Neural cell (in vitro differentiated cells): ENCODE results near the gene ANKEF1. TPM values are rescaled to one million over a fixed set of nuclear protein-coding genes. Genes with fewer than 3 reads are reported as not detected.

ENCODE experiments used
- H2AFZ ChIP-seq: fragments of 200-600, 300-800 bp; sonication (generic), shearing (Covaris generic); 2 replicates; pipeline ENCODE4 v1.6.0; 2014; ENCODE audit warnings: low read depth, mild to moderate bottlenecking, antibody characterized with exemption, low read length, moderate library complexity
- H3F3A ChIP-seq: fragments of 200-600 bp; shearing (Covaris generic); 2 replicates; pipeline ENCODE4 v1.6.1; 2016; ENCODE audit warnings: mild to moderate bottlenecking, moderate library complexity, mixed read lengths, antibody characterized with exemption, low read length; ENCODE audit not compliant: insufficient read depth, poor library complexity, severe bottlenecking
- H3K27ac ChIP-seq: fragments of 200-600, 300-800 bp; sonication (generic), shearing (Covaris generic); 2 replicates; pipeline ENCODE4 v1.5.1; 2014; ENCODE audit warnings: mild to moderate bottlenecking, low read length, moderate library complexity
- H3K27me3 ChIP-seq: fragments of 300-800, 200-600 bp; sonication (generic), shearing (Covaris generic); 2 replicates; pipeline ENCODE4 v1.6.0; 2014; ENCODE audit warnings: mild to moderate bottlenecking, low read depth, low read length, moderate library complexity; ENCODE audit not compliant: insufficient read depth
- H3K36me3 ChIP-seq: fragments of 300-800, 200-600 bp; sonication (generic), shearing (Covaris generic); 2 replicates; pipeline ENCODE4 v1.5.1; 2014; ENCODE audit warnings: mild to moderate bottlenecking, antibody characterized with exemption, low read length, moderate library complexity; ENCODE audit not compliant: insufficient read depth
- H3K4me2 ChIP-seq: fragments of 300-800, 200-600 bp; sonication (generic), shearing (Covaris generic); 2 replicates; pipeline ENCODE4 v1.6.0; 2014; ENCODE audit warnings: mild to moderate bottlenecking, low read length
- H3K4me3 ChIP-seq: fragments of 300-800, 200-600 bp; sonication (generic), shearing (Covaris generic); 2 replicates; pipeline ENCODE4 v1.5.1; 2014; ENCODE audit warnings: mild to moderate bottlenecking, low read length, moderate library complexity
- H3K79me2 ChIP-seq: fragments of 200-600 bp; shearing (Covaris generic); replicated peaks from 2 replicates; pipeline ENCODE4 v1.6.0; 2014; ENCODE audit warnings: mild to moderate bottlenecking, low read length, moderate library complexity; ENCODE audit not compliant: insufficient read depth
- H3K9ac ChIP-seq: fragments of 300-800, 200-600 bp; sonication (generic), shearing (Covaris generic); 2 replicates; pipeline ENCODE4 v1.6.1; 2016; ENCODE audit warnings: mild to moderate bottlenecking, low read length, mixed read lengths
- H3K9me2 ChIP-seq: fragments of 200-600 bp; shearing (Covaris generic); 2 replicates; pipeline ENCODE4 v1.6.1; 2016; ENCODE audit warnings: mild to moderate bottlenecking, low read length, mixed read lengths; ENCODE audit not compliant: insufficient read depth
- H3K9me3 ChIP-seq: fragments of 200-600, 300-800 bp; sonication (generic), shearing (Covaris generic); 2 replicates; pipeline ENCODE4 v1.6.1; 2016; ENCODE audit warnings: mild to moderate bottlenecking, mixed run types, low read length, moderate library complexity, mixed read lengths
- H4K20me1 ChIP-seq: fragments of 200-600 bp; shearing (Covaris generic); 2 replicates; pipeline ENCODE4 v1.6.1; 2016; ENCODE audit warnings: mild to moderate bottlenecking, mixed run types; ENCODE audit not compliant: insufficient read depth
- EP300 ChIP-seq: fragments of 450-650 bp; conservative IDR thresholded peaks from 2 replicates; pipeline ENCODE4 v1.6.1; 2014; ENCODE audit warnings: antibody characterized with exemption, mild to moderate bottlenecking, moderate library complexity; ENCODE audit not compliant: poor library complexity, severe bottlenecking
- EZH2 ChIP-seq: fragments of 200-600, 300-800 bp; shearing (Covaris generic), sonication (generic); IDR thresholded peaks from 2 replicates; pipeline ENCODE4 v1.6.1; 2014; ENCODE audit warnings: antibody characterized with exemption, low read length, borderline replicate concordance, mild to moderate bottlenecking; ENCODE audit not compliant: insufficient read depth, poor library complexity, severe bottlenecking
- MXI1 ChIP-seq: fragments of 450-650 bp; conservative IDR thresholded peaks from 2 replicates; pipeline ENCODE4 v1.6.1; 2014; ENCODE audit warnings: antibody characterized with exemption, mild to moderate bottlenecking; ENCODE audit not compliant: poor library complexity, severe bottlenecking
- POLR2AphosphoS5 ChIP-seq: IDR thresholded peaks from 2 replicates; pipeline ENCODE4 v1.6.1; 2012
- RAD21 ChIP-seq: fragments of 450-650 bp; conservative IDR thresholded peaks from 2 replicates; pipeline ENCODE4 v1.6.1; 2014; ENCODE audit warnings: antibody characterized with exemption, mild to moderate bottlenecking, moderate library complexity
- SMC3 ChIP-seq: fragments of 450-650 bp; conservative IDR thresholded peaks from 2 replicates; pipeline ENCODE4 v1.6.1; 2014; ENCODE audit warnings: antibody characterized with exemption, mild to moderate bottlenecking, moderate library complexity; ENCODE audit not compliant: poor library complexity
- TAF1 ChIP-seq: IDR thresholded peaks from 2 replicates; pipeline ENCODE4 v1.6.1; 2012; ENCODE audit warnings: low read depth
- polyA plus RNA-seq: library from polyadenylated mRNA; depleted of rRNA; stranded (reverse); fragments of >200 nt; gene quantifications from 2 replicates; pipeline ENCODE4 v1.2.3, GENCODE V29; 2014
- TF ChIP-seq, protein P1 (sequence below): fragments of 450-650 bp; IDR thresholded peaks from 2 replicates; pipeline ENCODE4 v1.5.1; 2014; ENCODE audit warnings: antibody characterized with exemption, mild to moderate bottlenecking, moderate library complexity; ENCODE audit not compliant: poor library complexity, severe bottlenecking
- TF ChIP-seq, protein P2 (sequence below): IDR thresholded peaks from 2 replicates; pipeline ENCODE4 v1.6.1; 2012; ENCODE audit warnings: borderline replicate concordance

The ANKEF1 gene
- polyA plus RNA-seq, 1 donor from 2014 or later: 3.5 TPM

DNA sequence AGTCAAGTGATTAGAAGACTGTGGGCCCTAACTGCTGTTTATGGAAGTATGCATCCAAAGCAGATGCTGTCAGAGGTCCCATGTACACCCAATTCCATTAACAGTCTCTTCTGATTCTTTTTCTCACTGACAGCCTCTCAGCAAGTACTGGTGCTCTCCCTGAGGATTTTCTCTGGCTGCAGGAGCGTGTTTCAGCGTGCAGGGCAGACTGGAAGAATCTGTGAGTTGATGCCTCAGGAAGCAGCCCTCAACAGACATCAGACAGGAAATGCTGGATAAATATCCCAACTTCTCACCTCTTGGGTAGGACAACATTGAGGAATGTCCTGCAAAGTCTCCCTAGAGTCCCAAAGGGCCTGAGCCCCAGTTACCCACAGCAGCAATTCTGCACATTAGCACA, 40.8 kb downstream of the ANKEF1 start:
- TF ChIP-seq TAF1 (no peak), MXI1 (no peak), EP300 (no peak)
- no peaks in the 10 kb centered on the region for H3K27me3 ChIP-seq
- H3K9ac ChIP-seq: no peak overlapping the region
- no peaks in the 10 kb centered on the region for H3K79me2 ChIP-seq
- H3K4me2 ChIP-seq: no peak overlapping the region
- H2AFZ ChIP-seq: no peak overlapping the region
- H3K9me2 ChIP-seq: no peaks in the 10 kb centered on the region
- H3K9me3 ChIP-seq: no peaks in the 10 kb centered on the region
- H4K20me1 ChIP-seq: no peaks in the 10 kb centered on the region
- H3K36me3 ChIP-seq: no peaks in the 10 kb centered on the region
- H3K27ac ChIP-seq: no peak overlapping the region
- H3F3A ChIP-seq: no peaks in the 10 kb centered on the region
- H3K4me3 ChIP-seq: no peak overlapping the region

DNA sequence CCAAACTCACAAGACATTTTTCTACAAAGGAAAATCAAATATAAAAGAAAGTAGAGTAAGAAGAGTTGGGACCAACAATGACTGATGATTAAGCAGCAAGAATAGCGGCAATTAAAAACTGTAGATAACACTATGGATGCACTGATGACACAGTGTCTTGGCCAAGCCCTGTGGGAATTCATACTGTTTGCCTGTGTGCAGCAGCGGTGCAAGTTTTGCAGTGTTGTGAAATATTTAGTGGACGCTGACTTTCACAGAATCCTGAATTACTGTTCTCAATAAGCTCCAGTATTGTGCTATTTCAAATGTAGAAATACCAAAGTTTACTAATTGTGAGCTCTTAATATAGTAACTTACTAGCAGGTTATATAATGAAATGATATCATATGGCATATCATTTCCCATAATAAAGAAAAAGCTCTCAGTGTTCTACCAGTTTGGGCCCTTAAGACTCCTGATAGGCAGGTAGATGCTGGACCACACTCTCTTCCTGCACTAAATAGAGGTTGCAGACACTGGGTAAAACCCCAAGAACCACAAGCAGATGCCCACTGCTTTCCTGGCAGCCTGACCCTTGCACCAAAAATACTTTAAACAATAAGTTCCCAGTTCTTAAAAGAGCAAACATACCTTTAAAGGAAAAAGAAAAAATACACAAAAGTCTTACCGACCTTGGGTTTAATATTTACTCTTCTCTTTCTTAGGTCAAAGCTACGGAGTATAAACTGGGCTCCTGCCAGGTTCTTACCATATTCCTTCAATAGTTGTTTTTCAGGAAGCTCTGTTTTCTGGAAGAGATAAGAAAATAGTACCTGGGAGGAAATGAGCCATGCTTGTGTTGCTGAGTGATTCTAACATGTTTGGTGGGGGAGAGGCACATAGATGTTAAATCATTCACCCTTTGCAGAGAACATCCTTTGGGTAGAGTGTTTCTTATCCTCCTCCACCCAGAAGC, 41.6 kb downstream of the ANKEF1 start:
- Histone ChIP-seq H3K4me3 (no peak overlapping the region), H3K4me2 (no peak overlapping the region)
- TF ChIP-seq, protein P1, sequence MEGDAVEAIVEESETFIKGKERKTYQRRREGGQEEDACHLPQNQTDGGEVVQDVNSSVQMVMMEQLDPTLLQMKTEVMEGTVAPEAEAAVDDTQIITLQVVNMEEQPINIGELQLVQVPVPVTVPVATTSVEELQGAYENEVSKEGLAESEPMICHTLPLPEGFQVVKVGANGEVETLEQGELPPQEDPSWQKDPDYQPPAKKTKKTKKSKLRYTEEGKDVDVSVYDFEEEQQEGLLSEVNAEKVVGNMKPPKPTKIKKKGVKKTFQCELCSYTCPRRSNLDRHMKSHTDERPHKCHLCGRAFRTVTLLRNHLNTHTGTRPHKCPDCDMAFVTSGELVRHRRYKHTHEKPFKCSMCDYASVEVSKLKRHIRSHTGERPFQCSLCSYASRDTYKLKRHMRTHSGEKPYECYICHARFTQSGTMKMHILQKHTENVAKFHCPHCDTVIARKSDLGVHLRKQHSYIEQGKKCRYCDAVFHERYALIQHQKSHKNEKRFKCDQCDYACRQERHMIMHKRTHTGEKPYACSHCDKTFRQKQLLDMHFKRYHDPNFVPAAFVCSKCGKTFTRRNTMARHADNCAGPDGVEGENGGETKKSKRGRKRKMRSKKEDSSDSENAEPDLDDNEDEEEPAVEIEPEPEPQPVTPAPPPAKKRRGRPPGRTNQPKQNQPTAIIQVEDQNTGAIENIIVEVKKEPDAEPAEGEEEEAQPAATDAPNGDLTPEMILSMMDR: no peak
- TF ChIP-seq MXI1 (no peak), EZH2 (no peak), EP300 (no peak), SMC3 (no peak), TAF1 (no peak), RAD21 (no peak), POLR2AphosphoS5 (no peak)
- TF ChIP-seq, protein P2, sequence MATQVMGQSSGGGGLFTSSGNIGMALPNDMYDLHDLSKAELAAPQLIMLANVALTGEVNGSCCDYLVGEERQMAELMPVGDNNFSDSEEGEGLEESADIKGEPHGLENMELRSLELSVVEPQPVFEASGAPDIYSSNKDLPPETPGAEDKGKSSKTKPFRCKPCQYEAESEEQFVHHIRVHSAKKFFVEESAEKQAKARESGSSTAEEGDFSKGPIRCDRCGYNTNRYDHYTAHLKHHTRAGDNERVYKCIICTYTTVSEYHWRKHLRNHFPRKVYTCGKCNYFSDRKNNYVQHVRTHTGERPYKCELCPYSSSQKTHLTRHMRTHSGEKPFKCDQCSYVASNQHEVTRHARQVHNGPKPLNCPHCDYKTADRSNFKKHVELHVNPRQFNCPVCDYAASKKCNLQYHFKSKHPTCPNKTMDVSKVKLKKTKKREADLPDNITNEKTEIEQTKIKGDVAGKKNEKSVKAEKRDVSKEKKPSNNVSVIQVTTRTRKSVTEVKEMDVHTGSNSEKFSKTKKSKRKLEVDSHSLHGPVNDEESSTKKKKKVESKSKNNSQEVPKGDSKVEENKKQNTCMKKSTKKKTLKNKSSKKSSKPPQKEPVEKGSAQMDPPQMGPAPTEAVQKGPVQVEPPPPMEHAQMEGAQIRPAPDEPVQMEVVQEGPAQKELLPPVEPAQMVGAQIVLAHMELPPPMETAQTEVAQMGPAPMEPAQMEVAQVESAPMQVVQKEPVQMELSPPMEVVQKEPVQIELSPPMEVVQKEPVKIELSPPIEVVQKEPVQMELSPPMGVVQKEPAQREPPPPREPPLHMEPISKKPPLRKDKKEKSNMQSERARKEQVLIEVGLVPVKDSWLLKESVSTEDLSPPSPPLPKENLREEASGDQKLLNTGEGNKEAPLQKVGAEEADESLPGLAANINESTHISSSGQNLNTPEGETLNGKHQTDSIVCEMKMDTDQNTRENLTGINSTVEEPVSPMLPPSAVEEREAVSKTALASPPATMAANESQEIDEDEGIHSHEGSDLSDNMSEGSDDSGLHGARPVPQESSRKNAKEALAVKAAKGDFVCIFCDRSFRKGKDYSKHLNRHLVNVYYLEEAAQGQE: no peak

More for the DNA sequence above, 41.6 kb downstream of the ANKEF1 start:
- H3K27me3 ChIP-seq: no peaks in the 10 kb centered on the region
- no peaks in the 10 kb centered on the region for H3K36me3 ChIP-seq
- no peaks in the 10 kb centered on the region for H3K9me2 ChIP-seq
- no peak overlapping the region for H3K9ac ChIP-seq
- H3K9me3 ChIP-seq: no peaks in the 10 kb centered on the region
- no peak overlapping the region for H3K27ac ChIP-seq
- H4K20me1 ChIP-seq: no peaks in the 10 kb centered on the region
- H3K79me2 ChIP-seq: no peaks in the 10 kb centered on the region
- H3F3A ChIP-seq: no peaks in the 10 kb centered on the region
- H2AFZ ChIP-seq: no peak overlapping the region
